ENCODE measurements around the gene RORB. TPM values are rescaled to one million over a fixed set of nuclear protein-coding genes. Genes with fewer than 3 reads are reported as not detected.

The RORB gene
- total RNA-seq, 1 donor from 2014 or later, result 2.2 TPM

GRCh38 chr9:74573640-74574191 is 76.6 kb downstream of the RORB start:
- no peak overlapping the region for H3K27ac Mint-ChIP-seq (ENCODE audit: unreplicated experiment)
- peaks cover 7% of the 10 kb centered on the region for H3K4me1 Mint-ChIP-seq (ENCODE audit: low read depth, unreplicated experiment)
- no peaks in the 10 kb centered on the region for H3K36me3 Mint-ChIP-seq (ENCODE audit: unreplicated experiment)
- DNase-seq, result no peak
- H3K4me3 Mint-ChIP-seq (ENCODE audit: unreplicated experiment), result no peak overlapping the region
- no peaks in the 10 kb centered on the region for H3K9me3 Mint-ChIP-seq (ENCODE audit: unreplicated experiment)
- no peaks in the 10 kb centered on the region for H3K27me3 Mint-ChIP-seq (ENCODE audit: unreplicated experiment)
- no peak for TF ChIP-seq CTCF (IDR thresholded peaks at IDR 0.05; ENCODE audit: partially characterized antibody, unreplicated experiment)

GRCh38 chr9:74576176-74576575 is 79.0 kb downstream of the RORB start:
- DNase-seq, result no peak
- H3K27ac Mint-ChIP-seq (ENCODE audit: unreplicated experiment), result no peak overlapping the region

GRCh38 chr9:74577956-74578355 is 80.8 kb downstream of the RORB start:
- no peak for DNase-seq
- Mint-ChIP-seq H3K4me1 (ENCODE audit: low read depth, unreplicated experiment) (peaks cover 10% of the 10 kb centered on the region), H3K36me3 (ENCODE audit: unreplicated experiment) (no peaks in the 10 kb centered on the region), H3K9me3 (ENCODE audit: unreplicated experiment) (no peaks in the 10 kb centered on the region), H3K4me3 (ENCODE audit: unreplicated experiment) (no peak overlapping the region), H3K27me3 (ENCODE audit: unreplicated experiment) (peaks cover 2% of the 10 kb centered on the region), H3K27ac (ENCODE audit: unreplicated experiment) (no peak overlapping the region)
- peak; percentile 29 for TF ChIP-seq CTCF (IDR thresholded peaks at IDR 0.05; ENCODE audit: partially characterized antibody, unreplicated experiment)

More at GRCh38 chr9:74576176-74576575, 79.0 kb downstream of the RORB start:
- Mint-ChIP-seq H3K4me3 (ENCODE audit: unreplicated experiment) (no peak overlapping the region), H3K9me3 (ENCODE audit: unreplicated experiment) (no peaks in the 10 kb centered on the region), H3K27me3 (ENCODE audit: unreplicated experiment) (peaks cover 2% of the 10 kb centered on the region), H3K4me1 (ENCODE audit: low read depth, unreplicated experiment) (peaks cover 10% of the 10 kb centered on the region), H3K36me3 (ENCODE audit: unreplicated experiment) (no peaks in the 10 kb centered on the region)
- TF ChIP-seq CTCF (IDR thresholded peaks at IDR 0.05; ENCODE audit: partially characterized antibody, unreplicated experiment), result no peak

GRCh38 chr9:74589576-74589975 is 92.4 kb downstream of the RORB start:
- no peaks in the 10 kb centered on the region for H3K4me1 Mint-ChIP-seq (ENCODE audit: low read depth, unreplicated experiment)
- no peaks in the 10 kb centered on the region for H3K36me3 Mint-ChIP-seq (ENCODE audit: unreplicated experiment)
- H3K27ac Mint-ChIP-seq (ENCODE audit: unreplicated experiment), result no peak overlapping the region
- H3K4me3 Mint-ChIP-seq (ENCODE audit: unreplicated experiment), result no peak overlapping the region
- no peaks in the 10 kb centered on the region for H3K9me3 Mint-ChIP-seq (ENCODE audit: unreplicated experiment)
- no peak for TF ChIP-seq CTCF (IDR thresholded peaks at IDR 0.05; ENCODE audit: partially characterized antibody, unreplicated experiment)
- H3K27me3 Mint-ChIP-seq (ENCODE audit: unreplicated experiment), result no peaks in the 10 kb centered on the region
- no peak for DNase-seq

- H3K4me1 Mint-ChIP-seq (ENCODE audit: low read depth, unreplicated experiment), result peaks cover 2% of the 10 kb centered on the region
- no peaks in the 10 kb centered on the region for H3K27me3 Mint-ChIP-seq (ENCODE audit: unreplicated experiment)
- DNase-seq, result no peak
- no peak for TF ChIP-seq CTCF (IDR thresholded peaks at IDR 0.05; ENCODE audit: partially characterized antibody, unreplicated experiment)
- no peak overlapping the region for H3K27ac Mint-ChIP-seq (ENCODE audit: unreplicated experiment)
- no peak overlapping the region for H3K4me3 Mint-ChIP-seq (ENCODE audit: unreplicated experiment)
- H3K36me3 Mint-ChIP-seq (ENCODE audit: unreplicated experiment), result no peaks in the 10 kb centered on the region
- H3K9me3 Mint-ChIP-seq (ENCODE audit: unreplicated experiment), result no peaks in the 10 kb centered on the region
Measured at GRCh38 chr9:74595286-74595685, 98.2 kb downstream of the RORB start.

Measured in glutamatergic neuron (in vitro differentiated cells).